GM03348 (cell line): ENCODE results near the gene EXOC3.
"Not testable (repeated sequence)": the region's sequence is repeated elsewhere in the genome, so short reads cannot be mapped to it uniquely, and the experiment has no call there.

Source experiments
- DNase-seq: peaks from one replicate; pipeline ENCODE4 v3.0.0; 2012; ENCODE audit warnings: low spot score

EXOC3 gene

GRCh38 chr5:474232-474839 lies 31.4 kb downstream of the EXOC3 start:
- not testable (repeated sequence) for DNase-seq

DNA sequence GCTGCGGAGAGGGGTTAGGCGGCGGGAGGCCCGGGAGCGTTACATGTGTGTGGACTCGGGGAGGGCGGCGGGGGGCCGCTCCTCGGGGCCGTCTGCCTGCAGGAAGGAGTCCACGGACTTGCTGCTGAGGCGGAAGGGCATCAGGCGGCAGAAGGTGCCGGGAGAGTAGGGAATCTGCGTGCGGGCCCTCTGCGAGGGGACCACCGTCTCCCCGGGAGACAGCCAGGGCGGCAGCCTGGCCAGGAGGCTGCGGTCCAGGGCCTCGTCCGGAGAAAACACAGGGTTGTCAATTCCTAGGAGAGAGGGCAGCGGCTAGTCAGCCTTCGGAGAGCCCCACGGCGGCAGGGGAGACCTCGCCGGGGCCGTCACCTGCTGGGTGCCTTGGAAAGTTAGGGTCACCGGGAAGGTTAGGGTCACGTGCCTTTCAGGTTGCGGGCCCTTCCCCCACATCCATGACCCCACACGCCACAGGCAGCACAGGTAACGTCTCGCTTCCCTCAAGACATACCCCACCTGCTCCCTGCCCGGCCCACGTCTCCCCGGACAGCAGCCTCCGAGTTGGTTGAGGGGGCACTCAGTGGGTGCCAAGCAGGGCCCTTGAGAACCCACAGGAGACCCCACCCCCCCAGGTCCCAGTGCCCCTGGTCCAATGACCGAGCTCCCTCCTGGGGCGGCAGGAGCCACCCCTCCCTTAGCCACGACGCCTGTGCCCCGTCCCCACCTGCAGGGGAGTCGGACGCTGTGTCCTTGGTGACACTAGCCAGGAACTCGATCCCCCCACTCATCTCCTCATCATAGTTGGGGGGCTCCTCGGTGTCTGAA lies 32.1 kb downstream of the EXOC3 start:
- no peak for DNase-seq

DNA sequence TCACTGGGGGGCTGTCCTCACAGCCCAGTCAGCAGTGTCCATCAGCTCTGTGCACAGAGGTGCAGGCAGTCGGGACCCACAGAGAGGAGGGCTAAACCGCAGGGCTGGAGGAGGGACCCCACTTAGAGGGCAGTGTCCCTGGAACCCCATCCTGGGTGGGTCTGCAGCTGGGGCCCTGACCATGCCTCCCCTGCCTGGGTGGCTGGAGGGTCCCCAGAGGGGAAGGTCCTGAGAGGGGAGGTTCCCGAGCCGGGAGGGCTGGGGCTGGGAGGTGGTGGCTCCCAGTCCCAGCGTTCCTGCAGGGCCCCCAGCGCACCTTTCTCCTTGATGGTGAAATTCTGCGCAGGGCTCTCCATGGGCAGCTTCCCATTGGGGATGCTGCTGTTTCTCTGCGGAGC lies 32.7 kb downstream of the EXOC3 start:
- no peak for DNase-seq

DNA sequence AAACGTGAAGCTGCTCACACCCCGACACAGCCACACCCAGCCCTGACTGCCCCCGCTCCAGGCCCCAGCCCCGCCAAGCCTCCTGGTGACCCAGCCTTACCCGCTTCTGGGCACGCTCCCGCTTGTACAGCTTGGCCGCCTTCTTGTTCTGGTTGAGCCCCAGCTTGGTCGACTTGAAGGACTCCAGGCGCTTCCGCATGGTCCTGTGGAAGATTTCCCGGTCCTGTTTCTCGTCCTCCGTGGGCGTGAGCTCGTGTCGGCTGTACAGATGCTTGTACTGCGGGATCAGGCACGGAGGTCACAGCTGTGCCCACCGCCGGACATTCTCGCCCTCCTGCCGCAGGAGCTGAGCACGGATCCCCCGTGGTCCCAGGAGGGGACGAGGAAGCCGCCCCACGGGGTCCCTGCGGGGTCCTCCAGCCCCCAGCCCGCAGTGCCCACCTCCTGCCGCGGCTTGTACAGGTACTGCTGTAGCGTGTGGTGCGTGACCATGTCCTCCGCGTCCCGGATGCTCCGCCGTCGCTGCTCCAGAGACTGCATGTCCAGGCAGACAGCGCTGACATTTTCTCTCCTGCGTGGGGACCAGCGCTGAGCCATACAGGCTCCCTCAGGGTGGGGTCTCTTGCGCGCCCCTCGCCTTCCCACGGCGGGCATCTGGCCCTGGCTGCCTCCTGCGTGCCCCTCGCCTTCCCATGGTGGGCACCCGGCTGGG lies 33.3 kb downstream of the EXOC3 start:
- DNase-seq, result no peak

GRCh38 chr5:476814-477175 lies 33.8 kb downstream of the EXOC3 start:
- DNase-seq, result no peak

GRCh38 chr5:477247-477646 lies 34.3 kb downstream of the EXOC3 start:
- DNase-seq, result no peak

GRCh38 chr5:477871-478270 lies 34.9 kb downstream of the EXOC3 start:
- DNase-seq, result no peak

DNA sequence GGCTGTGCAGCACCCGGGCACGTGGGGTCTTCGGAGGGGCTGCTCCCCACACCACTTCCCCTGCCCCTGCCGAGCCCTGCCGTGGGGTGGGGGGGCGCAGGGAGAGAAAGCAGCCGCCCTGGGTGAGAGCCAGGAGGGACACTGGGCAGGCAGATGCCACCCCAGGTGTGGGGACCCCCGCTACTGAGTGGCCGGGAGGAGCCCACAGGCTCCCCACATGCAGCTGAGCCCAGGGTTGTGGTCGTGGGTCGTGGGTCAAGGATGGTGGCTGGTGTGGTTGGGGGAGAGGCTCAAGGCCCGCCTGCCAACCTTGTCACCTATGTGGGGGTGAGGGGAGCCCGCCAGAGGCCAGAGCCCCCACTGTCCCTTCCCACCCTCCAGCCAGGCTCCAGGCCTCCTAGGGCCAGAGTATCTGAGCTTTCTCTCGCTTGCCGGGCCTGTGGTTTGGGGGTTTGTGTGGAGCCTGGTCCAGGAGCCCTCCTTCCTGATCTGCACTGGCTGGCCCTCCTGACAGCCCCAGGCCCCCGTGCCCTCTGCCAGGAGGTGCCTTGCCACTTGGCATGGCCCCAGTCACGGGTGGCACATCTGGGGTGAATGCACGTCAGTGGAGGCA lies 35.5 kb downstream of the EXOC3 start:
- DNase-seq, result no peak

- DNase-seq, result no peak
These were observed 36.1 kb downstream of the EXOC3 start for GRCh38 chr5:478982-479535.

GRCh38 chr5:479566-480319 lies 36.8 kb downstream of the EXOC3 start:
- DNase-seq, result no peak

- no peak for DNase-seq
These were observed 38.4 kb downstream of the EXOC3 start for GRCh38 chr5:481347-481746.

DNA sequence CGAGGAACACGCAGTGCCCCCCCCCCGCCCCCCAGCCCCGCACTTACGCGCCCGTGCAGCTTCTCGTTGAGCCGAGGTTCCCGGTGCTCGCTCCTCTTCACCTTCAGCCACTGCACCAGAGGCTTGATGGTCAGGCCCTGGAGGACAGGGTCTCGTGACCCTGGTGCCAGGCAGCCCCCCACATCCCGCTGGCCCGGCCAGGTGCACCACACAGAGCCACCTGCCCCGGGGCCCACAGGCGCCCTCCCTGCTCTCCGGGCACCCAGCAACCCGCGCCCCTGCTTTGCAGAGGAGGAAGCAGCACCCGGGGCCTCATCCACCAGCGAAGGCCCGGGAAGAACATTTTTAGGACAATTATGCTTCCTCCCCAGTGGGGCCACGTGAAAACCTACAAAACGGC lies 39.0 kb downstream of the EXOC3 start:
- no peak for DNase-seq

GRCh38 chr5:482506-482905 lies 39.5 kb downstream of the EXOC3 start:
- no peak for DNase-seq

GRCh38 chr5:483011-483410 lies 40.0 kb downstream of the EXOC3 start:
- no peak for DNase-seq

DNA sequence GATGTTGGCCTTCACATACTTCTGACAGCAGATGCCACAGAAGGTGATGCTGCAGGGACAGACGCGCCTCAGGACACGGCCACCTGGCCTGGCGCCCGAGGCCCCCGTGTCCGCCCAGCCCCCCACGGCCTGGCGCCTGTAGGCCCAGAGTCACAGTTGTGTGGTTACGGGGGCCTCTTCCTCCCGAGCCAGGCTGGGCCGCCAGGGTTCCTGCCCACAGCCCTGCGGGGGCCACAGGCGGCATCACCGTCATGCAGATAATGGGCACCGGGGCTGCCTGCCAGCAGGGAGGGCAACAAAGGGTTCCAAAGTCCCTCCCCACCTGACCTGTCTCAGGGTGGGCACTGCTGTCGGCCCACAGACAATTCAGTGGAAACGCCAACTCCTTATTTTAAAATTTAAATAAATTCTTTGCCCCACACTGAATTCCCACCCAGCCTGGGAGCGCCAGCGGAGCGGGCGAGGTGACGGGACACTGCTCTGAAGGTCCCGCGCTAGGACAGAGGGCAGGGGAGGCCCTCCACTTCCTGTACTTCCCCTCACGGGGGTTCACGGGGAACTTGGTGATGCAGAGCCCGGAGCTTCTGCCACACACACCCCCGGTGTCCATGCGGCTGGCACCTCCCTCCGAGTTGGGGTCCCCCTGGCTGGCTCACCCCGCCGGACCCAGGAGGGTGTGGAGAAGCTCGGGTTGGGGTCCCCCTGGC lies 40.6 kb downstream of the EXOC3 start:
- DNase-seq, result no peak

- DNase-seq, result no peak
These were observed 41.6 kb downstream of the EXOC3 start for GRCh38 chr5:484556-484955.

DNA sequence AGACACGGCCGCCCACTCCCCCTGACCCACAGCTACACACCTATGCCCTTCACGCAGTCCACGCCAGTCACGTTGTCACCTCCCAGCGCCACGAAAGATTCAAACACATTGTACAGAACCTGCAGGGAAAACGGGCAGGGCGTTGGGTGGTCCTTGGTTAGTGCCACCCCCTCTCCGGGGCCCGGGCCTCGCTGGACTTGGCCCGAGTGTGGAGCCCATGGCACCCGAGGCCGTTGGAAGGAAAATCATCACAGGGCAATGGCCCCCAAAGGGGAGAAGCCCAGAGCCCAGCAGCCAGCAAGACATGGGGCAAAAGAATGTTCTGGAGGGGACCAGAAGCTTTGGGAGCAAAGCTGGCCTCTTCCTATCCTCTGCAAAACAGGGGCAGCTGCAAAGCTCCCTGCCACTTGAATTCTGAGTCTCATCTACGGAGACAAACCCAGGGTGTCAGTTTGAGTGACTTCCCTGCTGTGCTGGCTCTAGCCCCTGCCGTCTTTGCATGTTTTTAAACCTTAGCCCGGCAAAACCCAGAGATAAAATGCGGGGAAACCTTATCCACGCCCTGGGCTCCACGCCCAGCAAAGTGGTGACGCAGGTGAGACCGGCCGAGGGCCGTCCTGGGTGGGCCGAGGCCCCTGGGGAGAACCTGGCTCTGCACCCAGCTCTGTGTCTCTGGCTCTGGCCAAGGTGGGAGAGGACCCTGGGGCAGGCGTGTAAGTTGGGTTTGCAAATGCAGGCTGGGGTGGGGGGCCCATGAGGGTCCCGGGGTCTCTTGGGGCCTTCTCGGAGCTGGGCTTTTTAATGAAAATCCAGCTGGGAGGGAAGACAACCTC lies 42.4 kb downstream of the EXOC3 start:
- no peak for DNase-seq

DNA sequence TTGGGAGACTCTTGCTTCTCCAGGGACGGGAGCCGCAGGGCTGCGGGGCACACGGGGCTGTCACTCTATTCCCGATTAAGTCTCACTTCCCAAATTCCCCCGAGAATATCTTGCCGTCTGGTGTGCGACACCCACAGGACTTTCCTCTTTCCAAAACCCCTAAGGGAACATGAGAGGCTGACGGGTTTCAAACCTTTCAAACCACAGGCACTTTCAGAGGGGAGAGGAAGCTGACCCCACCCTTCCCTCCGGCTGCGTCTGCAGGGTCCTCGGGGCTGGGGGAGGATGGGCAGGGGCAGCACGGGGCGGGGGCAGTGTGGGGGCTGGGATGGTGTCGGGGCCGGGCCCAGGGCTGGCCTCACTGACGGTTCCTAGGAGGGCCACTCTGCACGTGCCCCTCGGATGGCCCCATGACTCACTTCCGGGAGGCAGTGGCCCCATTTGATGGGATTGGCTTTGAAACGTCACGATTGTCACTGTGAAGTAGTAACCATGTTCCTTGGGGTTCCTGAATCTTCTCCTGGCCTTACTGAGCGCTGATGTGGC lies 43.0 kb downstream of the EXOC3 start:
- DNase-seq, result no peak

GRCh38 chr5:486597-486996 lies 43.6 kb downstream of the EXOC3 start:
- DNase-seq, result not testable (repeated sequence)

GRCh38 chr5:488241-488640 lies 45.3 kb downstream of the EXOC3 start:
- DNase-seq, result no peak
